ENCODE measurements around the gene DPYSL5. TPM values are rescaled to one million over a fixed set of nuclear protein-coding genes. Genes with fewer than 3 reads are reported as not detected.
A peak's percentile ranks its signal among the peaks of the same experiment; 100 is the strongest.

DPYSL5 gene
- total and polyA plus RNA-seq, 2 of the 13 experiments (the other 11 are each of a cell fraction or from before 2014, with no cell fraction given), result 0.15 TPM; not detected in 1

GRCh38 chr2:26964446-26965130, 116.7 kb downstream of the DPYSL5 start:
- Histone ChIP-seq H3K4me3 (replicated peaks in 1 of 3; ENCODE audit: insufficient read depth in 1 of 3, low read depth in 2 of 3, low read length in 3 of 3) (no peak overlapping the region), H2AFZ (ENCODE audit: low read length) (no peak overlapping the region), H4K20me1 (ENCODE audit: insufficient read depth, low read length) (no peaks in the 10 kb centered on the region), H3K36me3 (replicated peaks in 1 of 2; ENCODE audit: control insufficient read depth in 1 of 2, insufficient read depth in 2 of 2, low read length in 2 of 2) (no peaks in the 10 kb centered on the region), H3K4me2 (ENCODE audit: low read depth, low read length) (no peak overlapping the region), H3K4me1 (ENCODE audit: insufficient read depth, low read length) (no peaks in the 10 kb centered on the region), H3K27me3 (ENCODE audit: control insufficient read depth in 1 of 2, insufficient read depth in 2 of 2, low read length in 2 of 2) (peaks cover 0 to 37% of the 10 kb centered on the region in 2 experiments; a peak in 3 of 5 replicates), H3K9me3 (ENCODE audit: low read length) (no peaks in the 10 kb centered on the region), H3K79me2 (ENCODE audit: insufficient read depth, low read length) (no peaks in the 10 kb centered on the region), H3K27ac (ENCODE audit: extremely low read length, insufficient read depth, low read length) (no peak overlapping the region), H3K9ac (ENCODE audit: insufficient read depth, low read depth, low read length) (no peak overlapping the region)
- DNase-seq (ENCODE audit: low spot score) (no peak), FAIRE-seq (no peak), ATAC-seq (no peak)
- ChIA-PET POLR2A (no interaction called here), CTCF (ENCODE audit: low intra/inter-chr PET ratio, low total read pairs) (interaction anchor here (1.3 kb wide), 1 partner anchor 52 kb away, joined by 3 read pairs; no protein-coding TSS in a partner anchor)
- in situ Hi-C loops (cut with HindIII; ENCODE audit: extremely low pct_ligation_motif_present, low pct_unique_long_range_greater_than_20kb) (loop anchor here (5.0 to 10.0 kb wide), 2 partner anchors 53 to 320 kb away; partner anchors contain the start of gene TRIM54), intact Hi-C loops (cut with micrococcal nuclease; ENCODE audit: unreplicated experiment) (loop anchor here (5.0 kb wide), 1 partner anchor 123 kb away; the partner anchor contains the start of gene KHK)
- no TSS peak for BruUV-seq (replicated peaks)
- TF ChIP-seq MAFK (conservative IDR thresholded peaks at IDR 0.05 in 1 of 2, IDR thresholded peaks at IDR 0.05 in 1 of 2; ENCODE audit: low read length in 2 of 2) (peak; percentile 73 to 75), ZNF256 (CRISPR knock-in tag; conservative IDR thresholded peaks at IDR 0.05) (no peak), ZC3H4 (CRISPR knock-in tag; IDR thresholded peaks at IDR 0.05; ENCODE audit: borderline replicate concordance) (no peak), ZNF629 (CRISPR knock-in tag; conservative IDR thresholded peaks at IDR 0.05) (peak; percentile 34; the same call in 1 of the 2 replicates), MAFF (IDR thresholded peaks at IDR 0.05; ENCODE audit: low read depth, low read length) (peak; percentile 54; the same call in 1 of the 2 replicates), ZNF660 (CRISPR knock-in tag; IDR thresholded peaks at IDR 0.05; ENCODE audit: borderline replicate concordance, low read depth) (no peak), BRD4 (CRISPR knock-in tag; IDR thresholded peaks at IDR 0.05) (no peak), U2AF1 (optimal IDR thresholded peaks at IDR 0.05; ENCODE audit: low read depth, low read length) (no peak), TEAD3 (CRISPR knock-in tag; optimal IDR thresholded peaks at IDR 0.05; ENCODE audit: borderline replicate concordance) (no peak), PRDM15 (CRISPR knock-in tag; IDR thresholded peaks at IDR 0.05) (no peak), ATRX (CRISPR knock-in tag; IDR thresholded peaks at IDR 0.05; ENCODE audit: borderline replicate concordance) (no peak), ZNF383 (CRISPR knock-in tag; IDR thresholded peaks at IDR 0.05; ENCODE audit: borderline replicate concordance) (no peak)
- WGBS (ENCODE audit: low lambda C conversion rate), result 11% methylated on average over 3 of the region's 3 CpGs

Data from HepG2 (cell line).